ENCODE measurements around the gene SHCBP1L. TPM values are rescaled to one million over a fixed set of nuclear protein-coding genes. Genes with fewer than 3 reads are reported as not detected.

The SHCBP1L gene
- total RNA-seq, 1 experiment from 2014 or later: not detected

DNA sequence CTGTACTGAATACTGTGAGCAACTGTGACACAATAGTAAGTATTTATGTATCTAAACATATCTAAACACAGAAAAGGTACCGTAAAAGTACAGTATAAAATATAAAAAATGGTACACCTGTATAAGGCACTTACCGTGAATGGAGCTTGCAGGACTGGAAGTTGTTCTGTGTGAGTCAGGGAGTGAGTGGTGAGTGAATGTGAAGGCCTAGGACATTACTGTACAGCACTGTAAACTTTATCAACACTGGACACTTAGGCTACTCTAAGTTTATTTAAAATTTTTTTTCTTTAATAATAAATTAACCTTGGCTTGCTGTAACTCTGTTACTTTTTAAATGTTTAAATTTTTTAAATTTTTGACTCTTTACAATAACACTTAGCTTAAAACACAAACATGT lies 24.5 kb upstream of the SHCBP1L start:
- DNase-seq: no peak
- H3K27ac Mint-ChIP-seq: no peak overlapping the region
- WGBS (ENCODE audit: extremely low coverage, insufficient read length, low lambda C conversion rate): no CpG with 5 or more reads among the region's 2 CpGs
- TF ChIP-seq, protein P1, sequence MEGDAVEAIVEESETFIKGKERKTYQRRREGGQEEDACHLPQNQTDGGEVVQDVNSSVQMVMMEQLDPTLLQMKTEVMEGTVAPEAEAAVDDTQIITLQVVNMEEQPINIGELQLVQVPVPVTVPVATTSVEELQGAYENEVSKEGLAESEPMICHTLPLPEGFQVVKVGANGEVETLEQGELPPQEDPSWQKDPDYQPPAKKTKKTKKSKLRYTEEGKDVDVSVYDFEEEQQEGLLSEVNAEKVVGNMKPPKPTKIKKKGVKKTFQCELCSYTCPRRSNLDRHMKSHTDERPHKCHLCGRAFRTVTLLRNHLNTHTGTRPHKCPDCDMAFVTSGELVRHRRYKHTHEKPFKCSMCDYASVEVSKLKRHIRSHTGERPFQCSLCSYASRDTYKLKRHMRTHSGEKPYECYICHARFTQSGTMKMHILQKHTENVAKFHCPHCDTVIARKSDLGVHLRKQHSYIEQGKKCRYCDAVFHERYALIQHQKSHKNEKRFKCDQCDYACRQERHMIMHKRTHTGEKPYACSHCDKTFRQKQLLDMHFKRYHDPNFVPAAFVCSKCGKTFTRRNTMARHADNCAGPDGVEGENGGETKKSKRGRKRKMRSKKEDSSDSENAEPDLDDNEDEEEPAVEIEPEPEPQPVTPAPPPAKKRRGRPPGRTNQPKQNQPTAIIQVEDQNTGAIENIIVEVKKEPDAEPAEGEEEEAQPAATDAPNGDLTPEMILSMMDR (conservative IDR thresholded peaks at IDR 0.05): no peak
- no peak overlapping the region for H2BK15ac ChIP-seq (ENCODE audit: low read depth, low read length)
- no peak overlapping the region for H2BK120ac ChIP-seq (ENCODE audit: low read depth, low read length, poor library complexity, severe bottlenecking)
- H3T11ph ChIP-seq (ENCODE audit: low read length): no peak overlapping the region
- H3K79me2 ChIP-seq (ENCODE audit: insufficient read depth, low read length): no peaks in the 10 kb centered on the region
- H3K4me3 Mint-ChIP-seq: no peak overlapping the region
- no peaks in the 10 kb centered on the region for H3K4me1 ChIP-seq (ENCODE audit: insufficient read depth, low read length)
- no peak overlapping the region for H3K23ac ChIP-seq (ENCODE audit: insufficient read length, low read depth, low read length)
- H3K14ac ChIP-seq (ENCODE audit: insufficient read depth, low read length): no peak overlapping the region
- peaks cover 7 to 15% of the 10 kb centered on the region in 2 experiments for H3K4me1 Mint-ChIP-seq
- no peak overlapping the region for H3K27ac ChIP-seq (ENCODE audit: insufficient read length, low read depth, low read length)
- H3K56ac ChIP-seq (ENCODE audit: insufficient read length, low read depth, low read length): no peak overlapping the region
- no peak overlapping the region for H4K5ac ChIP-seq (ENCODE audit: insufficient read length, low read depth, low read length)
- no peak overlapping the region for H3K18ac ChIP-seq (ENCODE audit: insufficient read length, low read depth, low read length)
- no peak overlapping the region for H4K91ac ChIP-seq (ENCODE audit: insufficient read length, low read depth, low read length)
- 0 out of 5 replicates have a peak, but pooled peaks cover 0 to 5% of the 10 kb centered on the region in 2 experiments for H3K9me3 Mint-ChIP-seq
- H2BK5ac ChIP-seq (ENCODE audit: insufficient read length, low read length): no peak overlapping the region
- no peak overlapping the region for H2AFZ ChIP-seq (ENCODE audit: low read length)
- H3K9ac ChIP-seq (ENCODE audit: extremely low read depth, insufficient read length, low read length): no peak overlapping the region
- no peaks in the 10 kb centered on the region for H3K79me1 ChIP-seq (ENCODE audit: insufficient read depth, low read depth, low read length, poor library complexity, severe bottlenecking)
- no peak overlapping the region for H2BK12ac ChIP-seq (ENCODE audit: insufficient read length, low read depth, low read length)
- H2BK20ac ChIP-seq (ENCODE audit: low read depth, low read length, poor library complexity, severe bottlenecking): no peak overlapping the region
- H3K36me3 Mint-ChIP-seq (ENCODE audit: insufficient read depth in 1 of 3, low read depth in 3 of 3): peaks cover 0 to 4% (median 0%) of the 10 kb centered on the region in 3 experiments; a peak in 1 of 7 replicates
- H4K8ac ChIP-seq (replicated peaks; ENCODE audit: insufficient read length, low read depth, low read length): no peak overlapping the region
- H2AK5ac ChIP-seq (ENCODE audit: insufficient read length, low read length): no peak overlapping the region
- H4K20me1 ChIP-seq (ENCODE audit: control insufficient read depth, insufficient read depth, insufficient read length): no peaks in the 10 kb centered on the region
- H3K9me3 ChIP-seq (ENCODE audit: control insufficient read depth, low read depth, low read length): no peaks in the 10 kb centered on the region
- H3K4ac ChIP-seq (ENCODE audit: low read depth, low read length): no peak overlapping the region
- no peaks in the 10 kb centered on the region for H3K23me2 ChIP-seq (ENCODE audit: insufficient read length, low read depth, low read length, poor library complexity, severe bottlenecking)
- no peaks in the 10 kb centered on the region for H3K27me3 Mint-ChIP-seq (ENCODE audit: low read depth)
- H3K27me3 ChIP-seq (ENCODE audit: insufficient read depth, low read length): no peaks in the 10 kb centered on the region
- H3K4me2 ChIP-seq (ENCODE audit: insufficient read depth, insufficient read length, low read length): no peak overlapping the region
